HG02759 (cell line): Measurements from ENCODE around the gene EZR.
"Not testable (repeated sequence)": the region's sequence is repeated elsewhere in the genome, so short reads cannot be mapped to it uniquely, and the experiment has no call there.

ENCODE experiments used
- ATAC-seq: cut with Tn5 transposase; IDR thresholded peaks from one replicate; pipeline ENCODE4 v1.9.1; 2021; ENCODE audit warnings: mild to moderate bottlenecking, moderate library complexity; ENCODE audit not compliant: unreplicated experiment

The EZR gene

GRCh38 chr6:158799051-158799792, 19.9 kb downstream of the EZR start:
- no peak for ATAC-seq

GRCh38 chr6:158798311-158798710, 20.9 kb downstream of the EZR start:
- ATAC-seq: no peak

- ATAC-seq: no peak
Measured at GRCh38 chr6:158797331-158798310, 21.5 kb downstream of the EZR start.

- no peak for ATAC-seq
Measured at GRCh38 chr6:158796353-158796752, 22.8 kb downstream of the EZR start.

- no peak for ATAC-seq
Measured at GRCh38 chr6:158795516-158795915, 23.7 kb downstream of the EZR start.

- ATAC-seq: peak; percentile 58
Measured at GRCh38 chr6:158793432-158793831, 25.7 kb downstream of the EZR start.

GRCh38 chr6:158792505-158792904, 26.7 kb downstream of the EZR start:
- ATAC-seq: not testable (repeated sequence)

- ATAC-seq: no peak
Measured at GRCh38 chr6:158791274-158791855, 27.8 kb downstream of the EZR start.

- ATAC-seq: peak; percentile 39
Measured at GRCh38 chr6:158789115-158789917, 29.9 kb downstream of the EZR start.

- no peak for ATAC-seq
Measured at GRCh38 chr6:158787395-158787794, 31.8 kb downstream of the EZR start.

- ATAC-seq: no peak
Measured at GRCh38 chr6:158786645-158787304, 32.4 kb downstream of the EZR start.

GRCh38 chr6:158785036-158785435, 34.1 kb downstream of the EZR start:
- ATAC-seq: no peak

GRCh38 chr6:158784505-158784904, 34.7 kb downstream of the EZR start:
- no peak for ATAC-seq

- no peak for ATAC-seq
Measured at GRCh38 chr6:158783851-158784250, 35.3 kb downstream of the EZR start.

GRCh38 chr6:158783167-158783450, 36.1 kb downstream of the EZR start:
- ATAC-seq: no peak

- ATAC-seq: no peak
Measured at GRCh38 chr6:158782432-158783166, 36.6 kb downstream of the EZR start.

- no peak for ATAC-seq
Measured at GRCh38 chr6:158781692-158782373, 37.3 kb downstream of the EZR start.

- ATAC-seq: no peak
Measured at GRCh38 chr6:158780988-158781691, 38.0 kb downstream of the EZR start.
